ENCODE measurements around the gene SARS2.
A peak's percentile ranks its signal among the peaks of the same experiment; 100 is the strongest.
"Not testable (repeated sequence)": the region's sequence is repeated elsewhere in the genome, so short reads cannot be mapped to it uniquely, and the experiment has no call there.

Gene SARS2

GRCh38 chr19:38929929-38930775 lies at the start of gene SARS2:
Gene SARS2, minus strand, starts transcription at chr19:38930763. Its CDS starts 27 bp downstream, at chr19:38930736.
- peak; percentile 99 for DNase-seq

GRCh38 chr19:38979812-38980211 lies 49.2 kb upstream of the SARS2 start:
- DNase-seq, result no peak

- no peak for DNase-seq
Measured at GRCh38 chr19:38978326-38978689, 47.7 kb upstream of the SARS2 start.

- no peak for DNase-seq
Measured at GRCh38 chr19:38977445-38978325, 47.1 kb upstream of the SARS2 start.

GRCh38 chr19:38975861-38976271 lies 45.3 kb upstream of the SARS2 start:
- DNase-seq, result no peak

- peak; percentile 83 for DNase-seq
Measured at GRCh38 chr19:38975214-38975860, 44.8 kb upstream of the SARS2 start, which contains the start of gene FBXO17. Gene FBXO17, minus strand, starts transcription at chr19:38975742. Its CDS starts 25,423 bp downstream, at chr19:38950319.

GRCh38 chr19:38974624-38975213 lies 44.2 kb upstream of the SARS2 start:
- DNase-seq, result no peak

GRCh38 chr19:38971672-38972071 lies 41.1 kb upstream of the SARS2 start:
- no peak for DNase-seq

- no peak for DNase-seq
Measured at GRCh38 chr19:38970664-38971532, 40.3 kb upstream of the SARS2 start.

- DNase-seq, result not testable (repeated sequence)
Measured at GRCh38 chr19:38966149-38966548, 35.6 kb upstream of the SARS2 start.

- DNase-seq, result no peak
Measured at GRCh38 chr19:38964738-38965137, 34.2 kb upstream of the SARS2 start.

- no peak for DNase-seq
Measured at GRCh38 chr19:38959618-38960017, 29.1 kb upstream of the SARS2 start.

- no peak for DNase-seq
Measured at GRCh38 chr19:38958301-38958700, 27.7 kb upstream of the SARS2 start.

- no peak for DNase-seq
Measured at GRCh38 chr19:38956264-38956663, 25.7 kb upstream of the SARS2 start.

GRCh38 chr19:38953677-38954076 lies 23.1 kb upstream of the SARS2 start:
- DNase-seq, result no peak

- no peak for DNase-seq
Measured at GRCh38 chr19:38952395-38953165, 22.0 kb upstream of the SARS2 start.

GRCh38 chr19:38951187-38951586 lies 20.6 kb upstream of the SARS2 start:
- no peak for DNase-seq

GRCh38 chr19:38949580-38950367 lies 19.2 kb upstream of the SARS2 start:
- DNase-seq, result no peak

GRCh38 chr19:38946229-38947010 lies 15.9 kb upstream of the SARS2 start:
- no peak for DNase-seq
